Activated CD8-positive, alpha-beta T cell treated with anti-CD3 and anti-CD28 coated beads, Interleukin-2, amount 10 ng/mL, durations not matched to agents 7 days and 5 days (primary cell): ENCODE results near the gene SMYD3. TPM values are rescaled to one million over a fixed set of nuclear protein-coding genes. Genes with fewer than 3 reads are reported as not detected.
"Not testable (repeated sequence)": the region's sequence is repeated elsewhere in the genome, so short reads cannot be mapped to it uniquely, and the experiment has no call there.

Experiments used
- ATAC-seq: fragments of 150-1000 bp; cut with Tn5 transposase; one replicate; pipeline ENCODE4 v1.10.0; 2021; ENCODE audit warnings: moderate library complexity
- CTCF ChIA-PET: fragments of 350-600 bp; sonication (Branson Sonifier 250); formaldehyde crosslinking; loops from one replicate; lab custom pipeline; 2021; ENCODE audit warnings: antibody characterized with exemption; lab: Charles Lee
- POLR2A ChIA-PET: fragments of 350-600 bp; sonication (Branson Sonifier 250); formaldehyde crosslinking; loops from one replicate; lab custom pipeline; 2021; ENCODE audit warnings: antibody characterized with exemption; lab: Charles Lee
- DNase-seq: peaks from one replicate; pipeline ENCODE4 v3.0.0-alpha.2; 2020
- H3K27ac Mint-ChIP-seq: one replicate; pipeline ENCODE4 v1.8.0; 2021; ENCODE audit warnings: mild to moderate bottlenecking, mixed read lengths
- H3K27me3 Mint-ChIP-seq: one replicate; pipeline ENCODE4 v1.8.0; 2021; ENCODE audit warnings: low read depth, mixed read lengths
- H3K36me3 Mint-ChIP-seq: one replicate; pipeline ENCODE4 v1.8.0; 2021; ENCODE audit warnings: low read depth, mixed read lengths
- H3K4me1 Mint-ChIP-seq: one replicate; pipeline ENCODE4 v1.8.0; 2021; ENCODE audit warnings: low read depth, mixed read lengths
- H3K4me3 Mint-ChIP-seq: one replicate; pipeline ENCODE4 v1.8.0; 2021; ENCODE audit warnings: mild to moderate bottlenecking, mixed read lengths
- H3K9me3 Mint-ChIP-seq: one replicate; pipeline ENCODE4 v1.8.0; 2022; ENCODE audit warnings: mixed read lengths; ENCODE audit not compliant: insufficient read depth
- total RNA-seq, 2 experiments: library from RNA; stranded (reverse); gene quantifications; one replicate each; pipeline ENCODE4 v1.2.3, GENCODE V29; 2021

Gene SMYD3
- total RNA-seq, 2 experiments from 2014 or later, result 22.7 to 23.2 TPM

GRCh38 chr1:245834002-245834401, 673.1 kb downstream of the SMYD3 start:
- H3K27ac Mint-ChIP-seq, result no peak overlapping the region
- H3K36me3 Mint-ChIP-seq, result no peaks in the 10 kb centered on the region
- no peak overlapping the region for H3K4me3 Mint-ChIP-seq
- H3K4me1 Mint-ChIP-seq, result no peaks in the 10 kb centered on the region
- ATAC-seq (no peak), DNase-seq (no peak)
- no peaks in the 10 kb centered on the region for H3K27me3 Mint-ChIP-seq
- H3K9me3 Mint-ChIP-seq, result peaks cover 5% of the 10 kb centered on the region
- ChIA-PET CTCF (no interaction called here), POLR2A (no interaction called here)

GRCh38 chr1:245832771-245833527, 674.1 kb downstream of the SMYD3 start:
- POLR2A ChIA-PET, result no interaction called here
- Mint-ChIP-seq H3K36me3 (no peaks in the 10 kb centered on the region), H3K9me3 (peaks cover 5% of the 10 kb centered on the region), H3K4me1 (no peaks in the 10 kb centered on the region), H3K27ac (no peak overlapping the region), H3K4me3 (no peak overlapping the region), H3K27me3 (no peaks in the 10 kb centered on the region)
- CTCF ChIA-PET, result no interaction called here
- DNase-seq (no peak), ATAC-seq (no peak)

GRCh38 chr1:245831518-245831917, 675.6 kb downstream of the SMYD3 start:
- DNase-seq (no peak), ATAC-seq (no peak)
- ChIA-PET POLR2A (no interaction called here), CTCF (no interaction called here)
- Mint-ChIP-seq H3K36me3 (no peaks in the 10 kb centered on the region), H3K4me1 (no peaks in the 10 kb centered on the region), H3K9me3 (peaks cover 5% of the 10 kb centered on the region), H3K4me3 (no peak overlapping the region), H3K27me3 (no peaks in the 10 kb centered on the region), H3K27ac (no peak overlapping the region)

GRCh38 chr1:245829826-245830225, 677.3 kb downstream of the SMYD3 start:
- CTCF ChIA-PET, result no interaction called here
- Mint-ChIP-seq H3K27me3 (no peaks in the 10 kb centered on the region), H3K27ac (no peak overlapping the region), H3K4me3 (no peak overlapping the region), H3K36me3 (no peaks in the 10 kb centered on the region), H3K4me1 (no peaks in the 10 kb centered on the region), H3K9me3 (peaks cover 5% of the 10 kb centered on the region)
- POLR2A ChIA-PET, result no interaction called here
- DNase-seq, result no peak
- no peak for ATAC-seq

- CTCF ChIA-PET, result no interaction called here
- H3K4me3 Mint-ChIP-seq, result no peak overlapping the region
Observed at GRCh38 chr1:245829194-245829593, 677.9 kb downstream of the SMYD3 start.

GRCh38 chr1:245827301-245827700, 679.8 kb downstream of the SMYD3 start:
- no peak overlapping the region for H3K27ac Mint-ChIP-seq
- no peak overlapping the region for H3K4me3 Mint-ChIP-seq
- H3K36me3 Mint-ChIP-seq, result no peaks in the 10 kb centered on the region
- CTCF ChIA-PET, result no interaction called here
- H3K4me1 Mint-ChIP-seq, result no peaks in the 10 kb centered on the region
- no peaks in the 10 kb centered on the region for H3K27me3 Mint-ChIP-seq
- ATAC-seq, result no peak
- POLR2A ChIA-PET, result no interaction called here
- peaks cover 6% of the 10 kb centered on the region for H3K9me3 Mint-ChIP-seq
- no peak for DNase-seq

More at GRCh38 chr1:245829194-245829593, 677.9 kb downstream of the SMYD3 start:
- DNase-seq (no peak), ATAC-seq (no peak)
- Mint-ChIP-seq H3K36me3 (no peaks in the 10 kb centered on the region), H3K9me3 (peaks cover 6% of the 10 kb centered on the region), H3K4me1 (no peaks in the 10 kb centered on the region), H3K27ac (no peak overlapping the region), H3K27me3 (no peaks in the 10 kb centered on the region)
- POLR2A ChIA-PET, result no interaction called here

- H3K27ac Mint-ChIP-seq, result no peak overlapping the region
- H3K4me3 Mint-ChIP-seq, result no peak overlapping the region
- ChIA-PET CTCF (no interaction called here), POLR2A (no interaction called here)
- no peaks in the 10 kb centered on the region for H3K4me1 Mint-ChIP-seq
- ATAC-seq, result no peak
- DNase-seq, result no peak
- peaks cover 6% of the 10 kb centered on the region for H3K9me3 Mint-ChIP-seq
- no peaks in the 10 kb centered on the region for H3K27me3 Mint-ChIP-seq
- no peaks in the 10 kb centered on the region for H3K36me3 Mint-ChIP-seq
Observed at GRCh38 chr1:245825128-245825901, 681.8 kb downstream of the SMYD3 start.

GRCh38 chr1:245823408-245824147, 683.5 kb downstream of the SMYD3 start:
- Mint-ChIP-seq H3K4me3 (no peak overlapping the region), H3K36me3 (no peaks in the 10 kb centered on the region), H3K27me3 (no peaks in the 10 kb centered on the region), H3K27ac (no peak overlapping the region), H3K9me3 (peaks cover 6% of the 10 kb centered on the region), H3K4me1 (no peaks in the 10 kb centered on the region)
- ChIA-PET CTCF (no interaction called here), POLR2A (interaction anchor here (0.6 kb wide), 1 partner anchor 27 kb away, joined by 4 read pairs; no protein-coding TSS in a partner anchor)
- DNase-seq (no peak), ATAC-seq (no peak)

- H3K4me1 Mint-ChIP-seq, result no peaks in the 10 kb centered on the region
- H3K27me3 Mint-ChIP-seq, result no peaks in the 10 kb centered on the region
- CTCF ChIA-PET, result no interaction called here
- POLR2A ChIA-PET, result no interaction called here
- no peak overlapping the region for H3K4me3 Mint-ChIP-seq
- no peak overlapping the region for H3K27ac Mint-ChIP-seq
- H3K36me3 Mint-ChIP-seq, result no peaks in the 10 kb centered on the region
- ATAC-seq (no peak), DNase-seq (no peak)
- peaks cover 6% of the 10 kb centered on the region for H3K9me3 Mint-ChIP-seq
Observed at GRCh38 chr1:245822996-245823395, 684.1 kb downstream of the SMYD3 start.

- H3K9me3 Mint-ChIP-seq, POLR2A ChIA-PET, H3K4me1 Mint-ChIP-seq, H3K27me3 Mint-ChIP-seq, H3K27ac Mint-ChIP-seq, H3K36me3 Mint-ChIP-seq, DNase-seq, CTCF ChIA-PET, H3K4me3 Mint-ChIP-seq, ATAC-seq: not testable (repeated sequence)
Observed at GRCh38 chr1:245818363-245818762, 688.7 kb downstream of the SMYD3 start.

GRCh38 chr1:245816496-245816895, 690.6 kb downstream of the SMYD3 start:
- ATAC-seq, CTCF ChIA-PET: not testable (repeated sequence)

GRCh38 chr1:245814651-245815050, 692.4 kb downstream of the SMYD3 start:
- H3K27me3 Mint-ChIP-seq, result no peaks in the 10 kb centered on the region
- ATAC-seq, result no peak
- H3K4me1 Mint-ChIP-seq, result no peaks in the 10 kb centered on the region
- H3K36me3 Mint-ChIP-seq, result no peaks in the 10 kb centered on the region
- H3K27ac Mint-ChIP-seq, result no peak overlapping the region
- CTCF ChIA-PET, result no interaction called here
- POLR2A ChIA-PET, result no interaction called here
- no peak for DNase-seq
- no peaks in the 10 kb centered on the region for H3K9me3 Mint-ChIP-seq
- H3K4me3 Mint-ChIP-seq, result no peak overlapping the region

More at GRCh38 chr1:245816496-245816895, 690.6 kb downstream of the SMYD3 start:
- H3K27ac Mint-ChIP-seq, H3K36me3 Mint-ChIP-seq, H3K27me3 Mint-ChIP-seq, H3K9me3 Mint-ChIP-seq, H3K4me3 Mint-ChIP-seq, POLR2A ChIA-PET, H3K4me1 Mint-ChIP-seq, DNase-seq: not testable (repeated sequence)
